ENCODE measurements around the gene SPEG. TPM values are rescaled to one million over a fixed set of nuclear protein-coding genes. Genes with fewer than 3 reads are reported as not detected.

Gene SPEG
- total and polyA plus RNA-seq, 2 of the 8 experiments (the other 6 are each of a cell fraction or from before 2014, with no cell fraction given) = 19.9 to 32.0 TPM

DNA sequence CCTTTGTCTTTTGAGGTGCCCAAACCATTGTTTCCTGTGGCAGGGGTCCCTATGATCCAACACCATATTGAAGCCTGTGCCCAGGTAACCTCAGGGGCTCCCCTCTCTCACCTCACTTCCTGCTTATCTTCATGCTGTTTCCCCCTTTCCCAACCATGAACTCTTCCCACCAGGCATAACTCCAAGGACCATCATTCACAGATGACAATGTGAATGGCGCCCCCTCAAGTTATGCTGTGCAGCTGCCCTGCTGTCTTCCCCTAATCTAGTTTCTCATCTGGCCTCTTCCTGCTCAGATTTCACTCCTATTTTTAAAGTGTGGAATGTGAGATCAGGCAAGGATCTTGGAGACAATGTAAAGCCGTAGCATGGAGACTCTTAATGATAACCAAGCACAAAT, 65.5 kb downstream of the SPEG start:
- Histone ChIP-seq H3K27me3 (replicated peaks in 1 of 4; ENCODE audit: control insufficient read depth in 3 of 4, extremely low read depth in 1 of 4, insufficient read depth in 3 of 4, low read length in 3 of 4) (peaks cover 20 to 30% (median 26%) of the 10 kb centered on the region in 4 experiments), H3K9me3 (ENCODE audit: insufficient read depth in 2 of 2, low read depth in 1 of 2, low read length in 1 of 2) (no peaks in the 10 kb centered on the region), H2BK15ac (ENCODE audit: low read length) (no peak overlapping the region), H3K4me2 (ENCODE audit: insufficient read depth in 1 of 2, low read depth in 2 of 2, low read length in 2 of 2) (peak overlapping the region; percentile 97 to 99; a peak in 2 of 4 replicates), H4K20me1 (replicated peaks in 1 of 2; ENCODE audit: control insufficient read depth in 1 of 2, insufficient read depth in 2 of 2, low read length in 2 of 2) (no peaks in the 10 kb centered on the region), H3K18ac (ENCODE audit: extremely low read depth, low read length) (no peak overlapping the region), H4K91ac (replicated peaks; ENCODE audit: insufficient read length, low read length) (peak overlapping the region; percentile 5), H3K4me1 (replicated peaks in 1 of 4; ENCODE audit: control insufficient read depth in 3 of 4, insufficient read depth in 4 of 4, low read length in 3 of 4) (peaks cover 9 to 41% (median 21%) of the 10 kb centered on the region in 4 experiments), H2AFZ (ENCODE audit: low read length) (no peak overlapping the region), H3K9ac (replicated peaks in 1 of 4; ENCODE audit: extremely low read depth in 1 of 4, low read depth in 3 of 4, low read length in 3 of 4) (no peak overlapping the region), H3K27ac (ENCODE audit: low read depth, low read length) (no peak overlapping the region), H3K79me1 (ENCODE audit: low read depth, low read length) (no peaks in the 10 kb centered on the region; the same call in 1 of the 2 replicates), H2AK5ac (ENCODE audit: low read depth, low read length) (no peak overlapping the region), H2BK12ac (ENCODE audit: low read depth, low read length) (no peak overlapping the region), H3K4ac (replicated peaks; ENCODE audit: insufficient read length, low read depth, low read length) (no peak overlapping the region), H2BK5ac (ENCODE audit: low read depth, low read length) (no peak overlapping the region), H2BK20ac (ENCODE audit: low read length) (0 out of 2 replicates have a peak overlapping the region, but pooled peaks have one; percentile 67), H3K4me3 (ENCODE audit: extremely low read depth in 1 of 4, insufficient read depth in 2 of 4, low read depth in 3 of 4, low read length in 4 of 4) (0 out of 8 replicates have a peak overlapping the region, but pooled peaks of 1 of the 4 experiments have one; percentile 72), H3K56ac (replicated peaks; ENCODE audit: insufficient read length, low read depth, low read length) (no peak overlapping the region), H3K23me2 (ENCODE audit: low read depth, low read length) (peaks cover 24% of the 10 kb centered on the region), H3K23ac (ENCODE audit: insufficient read length) (no peak overlapping the region), H3K36me3 (ENCODE audit: control insufficient read depth in 2 of 4, insufficient read depth in 4 of 4, low read length in 3 of 4) (peaks cover 0 to 7% (median 0%) of the 10 kb centered on the region in 4 experiments; a peak in 2 of 8 replicates), H2BK120ac (replicated peaks; ENCODE audit: low read depth, low read length) (no peak overlapping the region), H3K14ac (ENCODE audit: insufficient read length) (no peak overlapping the region), H4K8ac (ENCODE audit: extremely low read depth, insufficient read depth, low read length) (no peak overlapping the region), H4K5ac (ENCODE audit: insufficient read length, low read depth, low read length) (no peak overlapping the region), H3K79me2 (ENCODE audit: control insufficient read depth in 1 of 2, insufficient read depth in 2 of 2, low read length in 2 of 2) (no peaks in the 10 kb centered on the region)
- DNase-seq (ENCODE audit: low read depth in 1 of 2, low spot score in 2 of 2) (no peak), FAIRE-seq (peak; percentile 28)
- WGBS, 2 experiments (ENCODE audit: extremely low coverage in 1 of 2, insufficient coverage in 1 of 2, insufficient read length in 1 of 2, insufficient replicate concordance in 2 of 2, low coverage in 1 of 2, low lambda C conversion rate in 2 of 2, missing lambda C conversion rate in 1 of 2) = 74% methylated on average over 2 of the region's 2 CpGs; no CpG with 5 or more reads in 1 of the 2 experiments
- POLR2A ChIA-PET (ENCODE audit: partially characterized antibody) = interaction anchor here (0.9 to 19.9 kb wide), 7 partner anchors 9 to 27 kb away, joined by 3 to 216 read pairs (median 11); partner anchors contain the start of gene ASIC4
- CTCF ChIA-PET (ENCODE audit: partially characterized antibody) = interaction anchor here (0.7 to 113.1 kb wide), 7 partner anchors 11 to 1174 kb away, joined by 3 to 7248 read pairs (median 5); partner anchors contain the start of genes ASIC4, CHPF, DES and GMPPA
- TF ChIP-seq, protein P1, sequence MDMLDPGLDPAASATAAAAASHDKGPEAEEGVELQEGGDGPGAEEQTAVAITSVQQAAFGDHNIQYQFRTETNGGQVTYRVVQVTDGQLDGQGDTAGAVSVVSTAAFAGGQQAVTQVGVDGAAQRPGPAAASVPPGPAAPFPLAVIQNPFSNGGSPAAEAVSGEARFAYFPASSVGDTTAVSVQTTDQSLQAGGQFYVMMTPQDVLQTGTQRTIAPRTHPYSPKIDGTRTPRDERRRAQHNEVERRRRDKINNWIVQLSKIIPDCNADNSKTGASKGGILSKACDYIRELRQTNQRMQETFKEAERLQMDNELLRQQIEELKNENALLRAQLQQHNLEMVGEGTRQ (IDR thresholded peaks at IDR 0.05; ENCODE audit: low read length) = no peak
- no peak for TF ChIP-seq CHD1 (IDR thresholded peaks at IDR 0.05; ENCODE audit: low read depth, low read length)
- no peak for TF ChIP-seq RFX5 (IDR thresholded peaks at IDR 0.05; ENCODE audit: borderline replicate concordance, low read depth, low read length)
- no peak for TF ChIP-seq SIRT6 (IDR thresholded peaks at IDR 0.05; ENCODE audit: low read length)
- TF ChIP-seq, protein P2, sequence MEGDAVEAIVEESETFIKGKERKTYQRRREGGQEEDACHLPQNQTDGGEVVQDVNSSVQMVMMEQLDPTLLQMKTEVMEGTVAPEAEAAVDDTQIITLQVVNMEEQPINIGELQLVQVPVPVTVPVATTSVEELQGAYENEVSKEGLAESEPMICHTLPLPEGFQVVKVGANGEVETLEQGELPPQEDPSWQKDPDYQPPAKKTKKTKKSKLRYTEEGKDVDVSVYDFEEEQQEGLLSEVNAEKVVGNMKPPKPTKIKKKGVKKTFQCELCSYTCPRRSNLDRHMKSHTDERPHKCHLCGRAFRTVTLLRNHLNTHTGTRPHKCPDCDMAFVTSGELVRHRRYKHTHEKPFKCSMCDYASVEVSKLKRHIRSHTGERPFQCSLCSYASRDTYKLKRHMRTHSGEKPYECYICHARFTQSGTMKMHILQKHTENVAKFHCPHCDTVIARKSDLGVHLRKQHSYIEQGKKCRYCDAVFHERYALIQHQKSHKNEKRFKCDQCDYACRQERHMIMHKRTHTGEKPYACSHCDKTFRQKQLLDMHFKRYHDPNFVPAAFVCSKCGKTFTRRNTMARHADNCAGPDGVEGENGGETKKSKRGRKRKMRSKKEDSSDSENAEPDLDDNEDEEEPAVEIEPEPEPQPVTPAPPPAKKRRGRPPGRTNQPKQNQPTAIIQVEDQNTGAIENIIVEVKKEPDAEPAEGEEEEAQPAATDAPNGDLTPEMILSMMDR (IDR thresholded peaks at IDR 0.05; ENCODE audit: control extremely low read depth in 1 of 3, insufficient read depth in 1 of 3, low read depth in 1 of 3, low read length in 3 of 3) = peak in 2 of 3 experiments; percentile 43 to 58; a peak in 3 of 4 replicates
- TF ChIP-seq EZH2 (IDR thresholded peaks at IDR 0.05; ENCODE audit: low read depth, low read length, severe bottlenecking) = peak; percentile 12
- peak; percentile 43; the same call in 1 of the 2 replicates for TF ChIP-seq TEAD4 (IDR thresholded peaks at IDR 0.05; ENCODE audit: low read depth, low read length)
- TF ChIP-seq GTF2F1 (IDR thresholded peaks at IDR 0.05; ENCODE audit: borderline replicate concordance, low read depth, low read length) = no peak
- no peak for TF ChIP-seq EGR1 (IDR thresholded peaks at IDR 0.05; ENCODE audit: borderline replicate concordance, low read depth, low read length)
